GM15510 (cell line): ENCODE data around the gene FBXO9.

Experiments used
- POLR2A ChIP-seq: IDR thresholded peaks from 3 replicates; pipeline ENCODE4 v1.6.1; 2011; ENCODE audit warnings: borderline replicate concordance; ENCODE audit not compliant: insufficient read length; ENCODE audit errors: extremely low read depth

FBXO9 gene

GRCh38 chr6:53038596-53038995 lies 26.6 kb upstream of the FBXO9 start:
- no peak for TF ChIP-seq POLR2A

GRCh38 chr6:53041356-53041755 lies 23.8 kb upstream of the FBXO9 start:
- TF ChIP-seq POLR2A = no peak

- TF ChIP-seq POLR2A = no peak
Observed at GRCh38 chr6:53042112-53042511, 23.1 kb upstream of the FBXO9 start.

GRCh38 chr6:53043581-53043980 lies 21.6 kb upstream of the FBXO9 start:
- TF ChIP-seq POLR2A = no peak

- no peak for TF ChIP-seq POLR2A
Observed at GRCh38 chr6:53044071-53044470, 21.1 kb upstream of the FBXO9 start.

GRCh38 chr6:53044572-53044971 lies 20.6 kb upstream of the FBXO9 start:
- no peak for TF ChIP-seq POLR2A

GRCh38 chr6:53045891-53046673 lies 19.1 kb upstream of the FBXO9 start:
- no peak for TF ChIP-seq POLR2A

- TF ChIP-seq POLR2A = no peak
Observed at GRCh38 chr6:53048431-53049195, 16.6 kb upstream of the FBXO9 start.

- TF ChIP-seq POLR2A = no peak
Observed at GRCh38 chr6:53049415-53049814, 15.8 kb upstream of the FBXO9 start.

GRCh38 chr6:53054532-53054931 lies 10.7 kb upstream of the FBXO9 start:
- TF ChIP-seq POLR2A = no peak

- no peak for TF ChIP-seq POLR2A
Observed at GRCh38 chr6:53055873-53056272, 9.3 kb upstream of the FBXO9 start.

GRCh38 chr6:53056273-53056672 lies 8.9 kb upstream of the FBXO9 start:
- no peak for TF ChIP-seq POLR2A

- TF ChIP-seq POLR2A = no peak
Observed at GRCh38 chr6:53058388-53059195, 6.6 kb upstream of the FBXO9 start.

- no peak for TF ChIP-seq POLR2A
Observed at GRCh38 chr6:53059648-53060589, 5.3 kb upstream of the FBXO9 start.
